ENCODE measurements around the gene VPS26A.

Gene VPS26A

DNA sequence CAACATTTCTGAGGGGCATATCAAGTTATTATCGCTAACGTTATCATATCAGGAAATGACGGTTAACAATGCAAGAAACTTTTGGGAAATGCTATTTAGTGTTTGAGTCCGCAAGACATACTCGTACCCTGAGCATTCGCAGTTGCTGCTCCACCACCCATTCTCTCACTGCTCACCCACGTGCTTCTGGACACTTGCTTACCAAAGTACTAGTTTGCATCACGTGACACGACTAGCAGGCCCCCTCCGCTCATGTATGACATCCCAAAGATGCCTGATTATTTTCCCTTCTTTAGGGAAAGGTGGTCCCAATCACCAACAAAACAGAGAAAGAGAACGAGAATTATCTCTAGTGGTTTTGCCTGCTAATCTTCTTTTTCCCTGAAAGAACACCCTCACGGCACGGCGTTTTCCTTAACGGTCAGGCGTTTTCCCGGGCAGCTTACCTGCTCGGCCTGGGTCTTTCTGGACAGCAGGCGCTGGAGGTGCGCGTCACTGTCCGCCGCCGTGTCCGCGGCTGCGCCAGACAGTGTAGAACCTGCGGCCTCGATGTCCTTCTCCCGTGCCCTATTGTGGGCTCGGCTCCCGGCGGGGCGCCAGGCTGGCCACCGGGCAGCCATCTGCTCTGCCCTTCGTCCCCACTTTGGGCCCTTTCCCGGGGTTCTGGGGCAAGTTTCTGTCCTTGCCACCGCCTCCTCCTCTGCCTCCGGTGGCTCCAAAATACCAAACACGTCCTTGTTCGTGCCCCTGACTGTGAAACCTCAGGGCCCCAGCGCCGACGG is 56.0 kb downstream of the VPS26A start, which contains the start of gene SUPV3L1:
Gene SUPV3L1, plus strand, starts transcription at position 492 of the 782 bp plus-strand sequence. Its CDS starts 58 bp downstream, at position 550.
- DNase-seq, result peak; percentile 94
- Histone ChIP-seq H3K27ac (peak within 1 kb of the TSS; percentile 99), H3K27me3 (ENCODE audit: insufficient read depth, low read depth, severe bottlenecking) (no peaks in the 10 kb centered on the region), H3K36me3 (peaks cover 19% of the 10 kb centered on the region), H3K9me3 (ENCODE audit: severe bottlenecking) (no peaks in the 10 kb centered on the region), H3K4me3 (ENCODE audit: low read depth, low read length) (peak within 1 kb of the TSS; percentile 96)
- no peak for TF ChIP-seq CTCF (IDR thresholded peaks at IDR 0.05; ENCODE audit: low read depth, low read length)

DNA sequence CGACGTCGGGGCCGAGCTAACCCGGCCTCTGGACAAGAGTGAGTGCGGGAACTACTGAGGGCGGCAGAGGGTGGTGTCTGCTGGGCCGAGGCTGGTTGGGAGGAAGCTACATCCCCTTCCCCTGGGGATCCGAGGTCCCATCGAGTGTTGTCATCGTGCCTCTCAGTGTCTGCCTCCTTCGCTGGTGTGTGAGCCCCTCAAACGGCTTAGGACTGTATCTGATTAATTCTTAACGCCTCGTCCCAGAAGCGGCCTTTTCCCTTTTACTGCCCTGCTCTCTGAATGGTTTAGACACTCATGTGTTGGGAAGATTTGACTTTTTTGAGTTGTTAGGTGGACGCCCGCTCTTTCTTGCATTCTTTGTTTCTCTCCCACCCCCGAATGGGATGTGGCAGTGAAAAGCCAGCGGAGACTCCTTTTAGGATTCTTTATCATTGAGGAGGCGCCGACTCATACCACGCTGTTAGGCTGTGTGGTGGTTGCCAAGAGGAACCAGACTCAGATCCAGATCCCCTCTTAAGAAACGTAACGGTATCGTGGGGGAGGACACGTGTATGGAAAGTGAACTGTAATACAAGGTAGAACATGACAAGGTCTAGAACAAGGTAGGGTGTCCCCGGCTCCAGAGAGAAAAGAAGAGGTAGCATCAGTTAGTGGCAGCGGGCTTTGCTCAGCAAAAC is 56.7 kb downstream of the VPS26A start:
- DNase-seq, result peak; percentile 22
- H3K27ac ChIP-seq, result peak overlapping the region; percentile 99
- no peak for TF ChIP-seq CTCF (IDR thresholded peaks at IDR 0.05; ENCODE audit: low read depth, low read length)

DNA sequence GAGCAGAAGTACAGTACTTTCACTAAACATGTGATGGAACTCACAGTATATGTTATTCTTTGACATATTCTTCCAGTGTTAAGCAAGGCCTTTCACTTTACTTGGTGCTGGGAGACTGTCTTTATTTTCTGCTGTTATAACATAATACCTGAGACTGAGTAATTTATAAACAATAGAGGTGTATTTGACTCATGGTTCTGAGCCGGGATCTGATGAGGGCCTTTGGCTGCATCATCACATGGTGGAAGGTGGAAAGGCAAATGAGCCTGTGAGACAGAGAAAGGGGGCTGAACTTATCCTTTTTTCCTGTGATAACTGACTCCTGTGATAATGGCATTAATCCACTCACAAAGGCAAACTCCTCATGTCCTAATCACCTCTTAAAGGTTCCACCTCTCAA is 57.5 kb downstream of the VPS26A start:
- Histone ChIP-seq H3K9me3 (ENCODE audit: severe bottlenecking) (no peaks in the 10 kb centered on the region), H3K4me3 (ENCODE audit: low read depth, low read length) (no peak overlapping the region), H3K27ac (no peak overlapping the region), H3K36me3 (peaks cover 25% of the 10 kb centered on the region), H3K27me3 (ENCODE audit: insufficient read depth, low read depth, severe bottlenecking) (no peaks in the 10 kb centered on the region)
- no peak for TF ChIP-seq CTCF (IDR thresholded peaks at IDR 0.05; ENCODE audit: low read depth, low read length)
- no peak for DNase-seq

More for the DNA sequence above, 56.7 kb downstream of the VPS26A start:
- no peaks in the 10 kb centered on the region for H3K27me3 ChIP-seq (ENCODE audit: insufficient read depth, low read depth, severe bottlenecking)
- H3K9me3 ChIP-seq (ENCODE audit: severe bottlenecking), result no peaks in the 10 kb centered on the region
- H3K36me3 ChIP-seq, result peaks cover 20% of the 10 kb centered on the region
- peak overlapping the region; percentile 96 for H3K4me3 ChIP-seq (ENCODE audit: low read depth, low read length)

- no peak overlapping the region for H3K4me3 ChIP-seq (ENCODE audit: low read depth, low read length)
- DNase-seq, result no peak
- H3K27me3 ChIP-seq (ENCODE audit: insufficient read depth, low read depth, severe bottlenecking), result no peaks in the 10 kb centered on the region
- no peak for TF ChIP-seq CTCF (IDR thresholded peaks at IDR 0.05; ENCODE audit: low read depth, low read length)
- H3K36me3 ChIP-seq, result peaks cover 30% of the 10 kb centered on the region
- no peak overlapping the region for H3K27ac ChIP-seq
- H3K9me3 ChIP-seq (ENCODE audit: severe bottlenecking), result no peaks in the 10 kb centered on the region
These were observed 58.0 kb downstream of the VPS26A start for GRCh38 chr10:69182005-69182404.

GRCh38 chr10:69186524-69186923 is 62.5 kb downstream of the VPS26A start:
- Histone ChIP-seq H3K4me3 (ENCODE audit: low read depth, low read length) (no peak overlapping the region), H3K36me3 (peaks cover 61% of the 10 kb centered on the region), H3K27me3 (ENCODE audit: insufficient read depth, low read depth, severe bottlenecking) (no peaks in the 10 kb centered on the region), H3K27ac (no peak overlapping the region), H3K9me3 (ENCODE audit: severe bottlenecking) (no peaks in the 10 kb centered on the region)
- TF ChIP-seq CTCF (IDR thresholded peaks at IDR 0.05; ENCODE audit: low read depth, low read length), result no peak
- no peak for DNase-seq

All from WERI-Rb-1 (cell line).